ENCODE results near the gene BCLAF3.

BCLAF3 gene

DNA sequence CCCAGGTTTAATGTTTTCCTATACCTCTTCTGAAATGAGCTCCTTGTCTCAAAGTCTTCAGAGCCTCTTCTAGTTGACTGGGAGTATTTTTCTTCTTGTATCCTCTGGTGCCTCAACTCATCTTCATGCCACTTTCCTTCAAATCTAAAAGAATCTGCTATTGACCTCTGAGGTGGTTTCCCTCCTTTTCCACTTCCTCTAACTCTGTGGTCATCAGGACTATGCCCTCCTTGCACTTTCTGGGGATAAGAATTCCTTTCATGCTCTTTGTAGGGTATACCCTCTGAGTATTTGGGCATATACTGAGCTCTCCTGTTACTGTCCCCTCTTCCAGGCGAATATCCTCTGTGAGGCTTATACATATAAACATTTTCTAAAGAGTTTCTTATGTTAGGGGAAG is 24.8 kb downstream of the BCLAF3 start:
- no peak for DNase-seq

GRCh38 chrX:19964017-19964710 is 26.7 kb downstream of the BCLAF3 start:
- no peak for DNase-seq

GRCh38 chrX:19960913-19961312 is 29.9 kb downstream of the BCLAF3 start:
- DNase-seq, result no peak

- peak; percentile 2 for DNase-seq
Observed at GRCh38 chrX:19958552-19959486, 32.0 kb downstream of the BCLAF3 start.

GRCh38 chrX:19956923-19957322 is 33.9 kb downstream of the BCLAF3 start:
- no peak for DNase-seq

DNA sequence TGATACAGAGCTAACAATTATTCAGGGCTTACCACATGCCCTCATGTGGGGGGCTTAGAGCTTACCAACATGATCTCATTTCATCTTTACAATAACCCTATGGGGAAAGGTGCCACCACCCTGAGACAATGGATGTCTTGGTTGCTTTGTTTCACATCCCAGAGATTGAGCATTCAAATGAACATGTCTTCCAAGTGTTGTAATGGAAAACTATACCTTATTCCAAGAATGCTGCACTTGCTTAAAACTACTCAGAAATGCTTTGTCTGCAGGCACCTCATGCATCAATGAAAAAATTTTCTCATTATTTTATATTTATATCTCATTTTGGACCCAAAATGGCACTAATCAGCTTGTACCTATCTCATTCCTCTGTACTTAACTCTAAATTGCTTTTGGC is 34.6 kb downstream of the BCLAF3 start:
- no peak for DNase-seq

DNA sequence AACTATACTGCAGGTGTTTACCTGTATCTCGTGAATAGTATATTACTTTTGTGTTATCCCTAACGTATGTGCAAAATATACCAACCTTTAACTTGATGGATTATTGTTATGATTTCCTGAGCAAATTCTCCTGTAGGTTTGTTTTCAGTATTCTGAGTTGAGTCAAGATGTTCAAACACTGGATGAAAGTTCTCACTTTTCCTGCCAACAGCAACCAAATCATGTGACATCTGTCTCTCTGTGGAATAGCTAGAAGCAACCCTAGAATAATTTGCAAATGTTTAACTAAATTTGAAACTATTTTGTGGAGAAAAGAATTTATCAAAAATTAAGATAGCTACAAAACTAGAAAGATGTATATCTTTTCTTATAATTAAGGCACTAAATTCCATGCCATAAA is 35.6 kb downstream of the BCLAF3 start:
- DNase-seq, result no peak

DNA sequence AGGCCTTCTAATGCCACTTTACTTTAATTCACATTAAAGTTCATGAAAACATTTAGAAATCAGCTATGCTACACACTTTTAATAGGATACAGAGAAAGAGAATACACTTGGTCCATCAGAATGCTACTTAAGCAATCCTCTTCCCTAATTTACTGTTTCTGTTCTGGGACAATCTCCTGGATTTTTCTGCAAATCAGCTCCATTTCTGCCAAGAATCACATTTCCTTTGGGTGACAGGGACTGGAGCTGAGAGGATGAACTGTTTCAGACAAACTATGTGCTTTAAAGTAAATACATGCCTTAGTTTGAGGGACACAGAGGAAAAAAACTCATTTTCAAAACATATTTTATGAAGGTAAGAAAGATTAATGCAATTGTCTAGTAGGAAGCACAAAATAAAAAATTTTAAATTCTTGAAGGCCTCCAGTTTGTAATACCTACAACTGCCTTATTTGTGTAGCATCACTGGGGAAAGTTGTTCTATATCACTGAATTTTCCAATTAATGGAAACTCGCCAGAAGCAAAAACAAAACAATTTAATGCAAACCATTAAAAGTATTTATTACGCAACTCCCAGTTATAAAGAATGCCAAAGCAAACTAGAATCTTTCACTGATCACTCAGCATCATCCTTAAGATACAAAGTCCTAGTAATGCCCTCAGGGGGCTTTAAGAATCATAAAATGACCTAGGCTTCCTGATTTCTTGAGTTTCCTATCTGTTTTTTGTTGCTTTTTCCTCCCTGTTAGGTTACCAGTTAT is 36.3 kb downstream of the BCLAF3 start:
- no peak for DNase-seq

DNA sequence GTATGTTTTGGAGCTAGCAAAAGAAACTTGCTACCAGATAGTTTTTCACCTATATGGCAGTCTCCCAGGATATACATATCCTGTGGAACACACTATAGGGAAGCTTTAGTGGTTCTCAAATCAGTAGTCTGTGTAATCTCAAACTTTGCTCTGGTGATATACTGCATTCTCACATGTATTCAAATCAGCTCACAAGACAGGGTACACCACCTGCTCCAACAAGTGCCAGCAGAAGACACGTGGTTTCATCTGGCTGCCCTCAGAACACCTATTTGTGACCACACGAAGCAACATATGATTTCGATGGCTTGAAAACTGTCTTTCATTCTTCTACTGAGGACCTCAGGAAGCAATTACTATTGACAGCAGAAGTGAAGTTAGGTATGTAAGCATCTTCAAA is 37.7 kb downstream of the BCLAF3 start:
- DNase-seq, result no peak

DNA sequence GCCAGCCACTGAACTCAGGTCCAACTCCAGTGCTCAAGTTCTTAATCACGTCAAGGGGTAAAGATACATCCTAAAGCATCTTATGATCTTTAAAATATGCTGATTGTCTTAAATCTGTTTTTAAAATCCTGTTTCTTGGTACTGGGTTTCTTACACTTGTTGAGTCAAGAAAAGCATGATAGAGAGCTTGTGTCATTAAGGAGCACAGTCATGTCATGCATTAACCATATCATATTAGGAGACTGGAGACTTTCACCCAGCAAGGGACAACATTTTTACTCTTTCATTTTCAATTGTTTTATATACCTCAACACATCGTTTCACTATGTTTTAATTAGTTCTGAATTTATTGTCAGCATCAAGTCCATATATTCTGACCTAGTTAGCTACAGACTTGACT is 41.5 kb downstream of the BCLAF3 start:
- DNase-seq, result no peak

- no peak for DNase-seq
Observed at GRCh38 chrX:19947612-19948011, 43.2 kb downstream of the BCLAF3 start.

Measured in hematopoietic multipotent progenitor cell treated with erythropoietin and hydrocortisone succinate and interleukin-3 and kit ligand, for 4 days (in vitro differentiated cells).